Fibroblast of lung (primary cell): ENCODE measurements around the gene TRPM5.

Experiments used
- CTCF ChIP-seq, 2 donors: IDR thresholded peaks in 1 of 2; conservative IDR thresholded peaks in 1 of 2; 1 replicate in 1 of 2; 2 replicates in 1 of 2; pipeline ENCODE4 v1.5.1; 2011 to 2012; ENCODE audit warnings: low read length in 2 of 2, control low read depth in 1 of 2, inconsistent platforms in 1 of 2, low read depth in 1 of 2, mild to moderate bottlenecking in 1 of 2
- EZH2 ChIP-seq: IDR thresholded peaks from 2 replicates; pipeline ENCODE4 v1.5.1; 2012; ENCODE audit warnings: low read length, control low read depth, mild to moderate bottlenecking; ENCODE audit errors: missing control alignments

GRCh38 chr11:2395211-2395730 is 49.0 kb downstream of the TRPM5 start:
- no peak for TF ChIP-seq CTCF (conservative IDR thresholded peaks at IDR 0.05 in 1 of 2, IDR thresholded peaks at IDR 0.05 in 1 of 2; ENCODE audit: low read depth in 1 of 2, low read length in 2 of 2)
- no peak for TF ChIP-seq EZH2
